NCI-H2227 (cell line): ENCODE measurements around the gene DCAF10.
"Not testable (repeated sequence)": the region's sequence is repeated elsewhere in the genome, so short reads cannot be mapped to it uniquely, and the experiment has no call there.

ENCODE experiments used
- DNase-seq: peaks from one replicate; lab custom pipeline; 2025; ENCODE audit not compliant: unreplicated experiment; lab: John Stamatoyannopoulos, UW

The DCAF10 gene

DNA sequence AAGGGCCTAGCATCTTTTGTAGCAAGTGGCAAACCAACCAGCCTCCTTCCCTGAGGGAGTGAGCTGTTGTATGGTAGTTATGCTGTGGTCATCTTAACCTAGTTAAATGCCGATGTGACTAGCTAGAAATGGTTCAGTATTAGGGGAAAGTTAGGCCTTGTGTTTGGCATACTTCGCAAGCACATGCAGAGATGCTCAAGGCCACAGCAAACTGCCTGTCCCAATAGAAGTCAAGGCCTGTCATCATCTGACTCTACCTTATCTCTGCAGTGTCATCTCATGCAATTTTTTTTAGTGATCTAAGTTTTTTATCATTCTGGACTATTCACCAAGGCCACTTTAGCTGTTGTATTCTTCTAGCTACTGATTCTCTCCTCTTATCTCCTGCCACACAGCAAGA, 10.5 kb upstream of the DCAF10 start:
- no peak for DNase-seq

DNA sequence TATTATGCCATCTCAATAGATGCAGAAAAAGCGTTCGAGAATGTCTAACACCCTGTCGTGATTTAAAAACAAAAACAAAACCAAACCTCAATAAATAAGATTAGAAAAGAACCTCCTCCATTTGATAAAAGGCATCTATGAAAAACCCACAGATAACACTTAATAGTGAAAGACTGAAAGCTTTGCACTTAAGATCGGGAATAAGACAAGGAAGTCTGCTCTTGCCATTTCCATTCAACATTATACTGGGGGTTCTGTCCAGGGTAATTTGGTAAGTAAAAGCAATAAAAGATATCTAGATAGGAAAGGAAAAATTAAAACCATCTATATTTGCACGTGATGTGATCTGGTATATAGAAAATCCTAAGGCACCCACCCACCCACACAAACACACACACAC, 8.5 kb upstream of the DCAF10 start:
- DNase-seq = no peak

DNA sequence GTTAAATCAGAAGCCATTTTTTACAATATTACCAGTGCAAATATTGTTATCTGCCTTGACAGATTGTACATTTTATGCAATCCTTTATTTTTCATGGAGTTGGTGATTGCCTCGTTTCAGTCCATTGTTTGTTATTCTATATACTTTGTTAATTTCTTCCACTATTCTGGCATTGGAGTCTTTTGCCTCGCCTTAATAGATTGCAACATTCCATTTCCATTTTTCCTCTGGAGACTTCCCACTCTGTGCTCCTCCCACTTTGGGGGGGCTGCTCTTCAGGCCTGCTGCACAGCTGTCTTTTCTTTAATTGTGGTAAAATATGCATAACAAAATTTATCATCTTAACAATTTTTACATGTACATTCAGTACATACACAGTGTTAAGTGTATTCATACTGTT, 4.4 kb upstream of the DCAF10 start:
- no peak for DNase-seq

DNA sequence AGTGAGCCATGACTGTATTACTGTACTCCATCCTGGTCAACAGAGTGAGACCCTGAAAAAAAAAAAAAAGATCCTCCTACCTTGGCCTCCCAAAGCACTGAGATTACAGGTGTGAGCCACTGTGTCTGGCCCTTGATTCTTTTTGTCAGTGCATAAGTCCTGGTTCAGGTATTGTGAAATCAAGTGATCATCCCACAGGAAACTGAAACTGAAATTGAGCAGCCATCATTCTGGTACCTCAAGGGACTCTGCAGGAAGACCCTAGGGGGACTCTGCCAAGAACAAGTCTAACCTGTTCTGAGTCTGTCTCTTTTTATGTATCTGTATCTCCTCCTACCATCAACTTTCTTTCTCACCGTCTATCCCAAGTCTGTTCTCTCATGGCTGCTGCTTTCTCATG, 1.9 kb upstream of the DCAF10 start:
- DNase-seq = no peak

DNA sequence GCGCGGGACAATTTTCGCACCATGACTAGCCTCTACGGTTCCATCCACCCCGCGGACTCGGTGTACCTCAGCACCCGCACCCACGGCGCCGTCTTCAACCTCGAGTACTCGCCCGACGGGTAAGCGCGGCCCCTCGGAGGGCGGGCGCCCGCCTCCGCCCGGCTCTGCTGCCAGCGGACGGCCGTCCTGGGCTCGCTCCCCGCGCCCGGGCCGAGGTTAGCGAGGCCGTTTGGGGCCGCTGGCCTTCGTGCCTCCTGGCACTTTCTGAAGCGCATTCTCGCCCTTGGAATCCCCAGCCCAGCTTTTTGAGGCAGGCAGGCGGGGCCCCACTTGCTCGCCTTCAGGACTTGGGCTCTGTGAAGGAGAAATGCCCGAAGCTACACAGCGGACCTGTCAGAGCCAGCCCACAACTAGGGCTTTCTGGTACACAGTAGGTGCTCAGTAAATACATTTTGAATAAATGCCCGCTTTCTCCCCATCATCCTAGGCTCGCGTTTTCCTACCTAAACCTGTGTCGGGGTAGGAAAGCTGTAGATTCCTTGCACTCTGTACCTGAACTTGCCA, 772 bp downstream of the DCAF10 start:
- no peak for DNase-seq

DNA sequence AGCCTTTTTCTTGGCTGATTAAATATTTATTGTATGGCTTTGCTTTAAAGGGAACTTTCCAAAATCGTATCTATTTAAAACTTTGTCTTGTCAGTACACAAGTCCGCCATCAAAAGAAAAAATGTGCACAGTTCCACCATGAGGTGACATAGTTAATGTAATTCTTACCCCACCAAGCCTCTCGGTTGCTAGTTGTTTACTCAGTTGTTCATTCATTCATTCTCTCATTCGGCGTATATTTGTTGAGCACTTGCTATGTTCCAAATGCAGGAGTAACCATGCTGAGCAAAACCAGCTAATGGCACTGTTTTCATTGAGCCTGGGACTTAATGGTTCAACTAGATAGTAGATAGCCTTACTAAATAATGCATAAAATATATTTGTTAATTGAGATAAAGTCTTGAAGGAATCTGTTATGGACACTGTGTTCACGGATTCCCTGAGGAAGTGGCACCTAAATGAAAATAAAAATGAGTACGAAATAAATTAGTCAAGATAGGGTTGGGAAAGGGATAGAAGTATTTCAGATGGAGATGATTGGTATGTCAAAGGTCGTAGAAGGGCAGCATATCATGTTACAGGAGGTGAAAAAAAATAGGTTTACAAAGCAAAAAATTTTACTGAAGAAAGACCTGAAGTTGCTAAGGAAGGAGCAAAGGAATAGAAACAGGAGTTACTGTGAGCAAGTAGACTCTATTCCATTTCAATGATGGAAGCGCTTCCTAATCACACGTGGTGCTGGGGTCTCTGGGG, 1.5 kb downstream of the DCAF10 start:
- DNase-seq = no peak

DNA sequence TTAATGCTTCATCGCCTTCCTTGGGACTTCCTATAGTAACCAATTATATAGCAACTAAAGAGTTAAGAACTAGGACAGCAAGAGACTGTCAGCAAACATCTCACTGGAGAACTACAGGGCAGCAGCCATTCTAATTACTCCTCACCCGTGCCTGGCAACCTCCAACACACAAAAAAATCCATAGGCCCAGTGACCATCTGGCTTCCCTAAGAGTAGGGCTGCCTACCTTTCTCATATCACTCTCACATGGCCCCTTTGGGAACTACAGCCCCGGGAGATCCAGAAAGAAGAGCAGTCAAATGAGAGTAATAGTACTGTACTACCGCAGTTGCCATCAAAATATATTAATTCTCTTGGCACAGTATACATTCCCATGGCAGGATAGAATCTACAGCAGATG, 5.7 kb downstream of the DCAF10 start:
- peak; percentile 27 for DNase-seq

DNA sequence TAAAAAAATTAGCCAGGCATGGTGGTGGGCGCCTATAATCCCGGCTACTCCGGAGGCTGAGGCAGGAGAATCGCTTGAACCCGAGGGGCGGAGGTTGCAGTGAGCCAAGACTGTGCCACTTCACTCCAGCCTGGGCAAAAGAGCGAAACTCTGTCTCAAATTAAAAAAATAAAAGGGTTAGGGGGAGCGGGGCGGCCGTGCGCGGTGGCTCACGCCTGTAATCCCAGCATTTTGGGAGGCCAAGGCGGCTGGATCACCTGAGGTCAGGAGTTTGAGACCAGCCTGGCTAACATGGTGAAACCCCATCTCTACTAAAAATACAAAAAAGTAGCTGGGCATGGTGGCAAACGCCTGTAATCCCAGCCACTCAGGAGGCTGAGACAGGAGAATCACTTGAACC, 9.1 kb downstream of the DCAF10 start:
- not testable (repeated sequence) for DNase-seq

DNA sequence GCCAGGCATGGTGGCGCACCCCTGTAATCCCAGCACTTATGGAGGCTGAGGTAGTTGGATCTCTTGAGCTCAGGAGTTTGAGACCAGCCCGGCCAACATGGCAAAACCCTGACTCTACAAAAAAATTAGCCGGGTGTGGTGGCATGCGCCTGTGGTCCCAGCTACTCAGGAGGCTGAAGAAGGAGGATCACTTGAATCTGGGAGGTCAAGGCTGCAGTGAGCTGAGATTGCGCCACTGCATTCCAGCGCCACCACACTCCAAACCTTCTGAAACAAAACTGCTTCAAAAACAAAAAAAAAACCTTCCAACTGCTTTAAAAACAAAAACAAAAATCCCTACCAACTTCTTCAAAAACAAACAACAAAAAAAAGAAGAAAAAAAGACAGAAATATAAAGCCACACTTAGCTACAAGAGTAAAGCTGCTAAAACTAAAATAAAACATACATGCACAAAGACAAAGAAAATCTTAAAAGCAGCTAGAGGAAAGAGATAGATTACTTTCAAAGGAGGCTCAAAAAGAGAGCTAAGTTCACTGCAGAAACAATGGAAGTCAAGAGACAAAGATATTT, 11.4 kb downstream of the DCAF10 start:
- DNase-seq = no peak

DNA sequence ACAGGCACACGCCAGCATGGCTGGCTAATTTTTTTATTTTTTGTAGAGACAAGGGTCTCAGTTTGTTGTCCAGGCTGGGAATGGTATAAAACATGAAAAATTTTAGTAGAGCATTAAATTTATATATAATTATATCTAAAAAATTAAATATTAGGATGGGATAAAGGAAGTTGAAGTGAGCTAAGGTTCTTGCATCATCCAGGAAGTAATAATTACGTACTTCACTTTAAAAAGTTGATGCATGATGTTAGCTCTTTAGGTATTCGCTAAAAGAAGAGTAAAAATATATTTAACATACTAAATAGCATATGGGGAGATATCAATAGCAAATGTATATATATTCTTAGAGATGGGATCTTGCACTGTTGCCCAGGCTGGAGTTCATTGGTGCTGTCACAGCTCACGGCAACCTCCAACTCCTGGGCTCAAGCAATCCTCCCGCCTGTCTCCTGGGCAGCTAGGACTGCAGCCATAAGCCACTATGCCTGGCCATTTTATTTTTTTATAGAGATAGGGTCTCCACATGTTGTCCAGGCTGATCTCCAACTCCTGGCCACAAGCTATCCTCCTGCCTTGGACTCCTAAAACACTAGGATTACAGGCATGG, 12.3 kb downstream of the DCAF10 start:
- no peak for DNase-seq

DNA sequence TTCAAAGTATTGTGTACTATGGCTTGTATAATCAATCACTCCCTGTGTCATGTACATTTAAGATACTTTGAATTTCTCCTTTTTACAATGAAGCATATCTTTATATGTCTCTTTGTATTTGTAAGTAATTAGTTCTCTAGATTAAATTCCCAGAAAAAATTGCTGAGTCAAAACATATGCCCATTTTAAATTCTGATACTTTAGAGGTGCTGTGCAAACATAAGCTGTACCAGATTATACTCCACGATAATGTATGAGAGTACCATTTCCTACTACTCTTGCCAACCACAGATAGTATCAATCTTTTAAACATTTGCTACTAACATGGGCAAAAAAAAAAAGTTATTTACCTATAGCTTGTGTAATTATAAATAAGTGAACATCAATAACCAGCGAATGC, 18.3 kb downstream of the DCAF10 start:
- DNase-seq = no peak

DNA sequence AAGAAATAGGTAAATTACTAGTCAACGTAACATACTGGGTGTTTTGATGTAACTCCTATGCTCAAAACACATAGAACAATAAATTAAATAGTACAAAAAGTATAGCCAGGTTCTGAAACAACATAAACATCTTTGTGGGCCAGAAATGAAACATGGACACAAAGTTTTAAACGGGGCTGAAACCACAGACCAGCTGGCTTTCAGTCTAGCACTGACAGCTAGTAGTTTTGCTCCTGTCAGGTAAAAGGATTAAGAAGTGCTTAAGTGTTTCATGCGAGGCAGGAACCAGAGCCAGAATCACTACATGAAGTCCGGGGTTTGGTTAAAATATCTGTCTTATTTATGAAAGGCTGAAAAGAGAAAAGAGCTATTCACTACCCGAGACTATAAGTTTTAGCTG, 19.5 kb downstream of the DCAF10 start:
- DNase-seq = no peak

DNA sequence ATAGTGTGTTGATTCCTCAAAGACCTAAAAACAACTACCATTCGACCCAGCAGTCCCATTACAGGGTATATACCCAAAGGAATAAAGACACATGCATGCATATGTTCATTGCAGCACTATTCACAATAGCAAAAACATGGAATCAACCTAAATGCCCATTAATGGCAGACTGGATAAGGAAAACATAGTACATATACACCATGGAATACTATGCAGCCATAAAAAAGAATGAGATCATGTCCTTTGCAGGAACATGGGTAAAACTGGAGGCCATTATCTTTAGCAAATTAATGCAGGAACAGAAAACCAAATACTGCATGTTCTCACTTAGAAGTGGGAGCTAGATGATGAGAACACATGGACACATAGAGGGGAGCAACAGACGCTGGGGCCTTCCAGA, 24.6 kb downstream of the DCAF10 start:
- not testable (repeated sequence) for DNase-seq

DNA sequence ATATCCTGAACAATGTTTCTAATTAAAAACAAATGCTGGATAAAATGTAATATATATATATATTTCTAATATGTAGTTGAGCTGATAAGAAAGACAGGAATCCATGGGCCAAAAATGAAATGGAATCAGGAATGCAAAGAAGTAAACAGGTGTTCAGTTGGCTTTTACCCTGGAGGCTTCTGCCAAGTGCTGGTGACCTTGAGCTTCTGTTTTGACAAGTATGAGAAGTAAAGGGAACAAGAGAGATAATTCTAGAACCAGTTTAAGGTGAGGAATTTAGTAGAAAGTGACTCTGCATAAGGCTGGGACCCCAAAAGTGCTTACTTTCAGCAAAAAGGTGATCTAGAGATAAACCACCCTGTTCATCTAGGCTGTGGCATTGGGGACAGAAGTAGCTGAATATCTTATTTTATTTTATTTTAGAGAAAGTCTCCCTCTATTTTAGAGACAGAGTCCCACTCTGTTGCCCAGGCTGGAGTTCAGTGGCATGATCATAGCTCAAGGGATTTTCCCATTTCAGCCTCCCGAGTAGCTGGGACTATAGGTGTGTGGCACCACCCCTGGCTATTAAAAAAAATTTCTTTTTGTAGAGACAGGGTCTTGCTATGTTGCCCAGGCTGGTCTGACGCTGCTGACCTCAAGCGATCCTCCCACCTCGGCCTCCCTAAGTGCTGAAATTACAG, 27.0 kb downstream of the DCAF10 start:
- DNase-seq = no peak

DNA sequence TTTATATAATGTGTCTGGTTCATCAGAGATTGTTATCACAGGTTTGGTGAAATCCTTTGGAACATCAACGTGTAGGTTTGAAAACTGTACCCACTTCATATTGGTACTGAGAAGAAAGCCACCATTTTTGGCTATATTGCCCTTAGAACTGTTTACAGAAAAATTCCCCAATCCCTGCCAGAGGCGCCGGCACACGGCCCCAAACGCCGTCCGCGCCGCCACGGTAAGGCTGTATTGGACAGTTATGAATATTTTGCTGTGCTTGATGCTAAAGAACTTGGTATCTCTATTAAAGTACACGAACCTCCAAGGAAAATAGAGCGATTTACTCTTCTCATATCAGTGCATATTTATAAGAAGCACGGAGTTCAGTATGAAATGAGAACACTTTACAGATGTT, 35.2 kb downstream of the DCAF10 start:
- no peak for DNase-seq

DNA sequence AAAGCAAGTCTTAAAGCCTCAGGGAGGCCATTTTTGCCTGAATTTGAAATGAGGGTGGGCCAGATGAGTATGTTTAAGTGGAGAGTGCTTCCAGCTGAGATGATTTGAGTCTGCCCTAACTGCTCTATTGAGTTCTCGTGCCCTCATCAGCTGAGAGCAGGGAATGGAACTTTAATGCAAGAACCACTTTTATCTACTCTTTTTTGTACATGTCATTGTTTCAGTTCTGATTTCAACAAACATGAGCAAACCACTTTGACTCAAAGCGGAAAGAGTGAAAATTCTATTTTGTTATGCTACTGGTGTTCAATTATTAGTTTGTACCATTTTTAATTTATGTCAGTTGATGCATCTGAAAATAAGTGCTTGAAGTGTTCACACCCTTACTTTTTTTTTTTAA, 35.8 kb downstream of the DCAF10 start:
- peak; percentile 11 for DNase-seq

DNA sequence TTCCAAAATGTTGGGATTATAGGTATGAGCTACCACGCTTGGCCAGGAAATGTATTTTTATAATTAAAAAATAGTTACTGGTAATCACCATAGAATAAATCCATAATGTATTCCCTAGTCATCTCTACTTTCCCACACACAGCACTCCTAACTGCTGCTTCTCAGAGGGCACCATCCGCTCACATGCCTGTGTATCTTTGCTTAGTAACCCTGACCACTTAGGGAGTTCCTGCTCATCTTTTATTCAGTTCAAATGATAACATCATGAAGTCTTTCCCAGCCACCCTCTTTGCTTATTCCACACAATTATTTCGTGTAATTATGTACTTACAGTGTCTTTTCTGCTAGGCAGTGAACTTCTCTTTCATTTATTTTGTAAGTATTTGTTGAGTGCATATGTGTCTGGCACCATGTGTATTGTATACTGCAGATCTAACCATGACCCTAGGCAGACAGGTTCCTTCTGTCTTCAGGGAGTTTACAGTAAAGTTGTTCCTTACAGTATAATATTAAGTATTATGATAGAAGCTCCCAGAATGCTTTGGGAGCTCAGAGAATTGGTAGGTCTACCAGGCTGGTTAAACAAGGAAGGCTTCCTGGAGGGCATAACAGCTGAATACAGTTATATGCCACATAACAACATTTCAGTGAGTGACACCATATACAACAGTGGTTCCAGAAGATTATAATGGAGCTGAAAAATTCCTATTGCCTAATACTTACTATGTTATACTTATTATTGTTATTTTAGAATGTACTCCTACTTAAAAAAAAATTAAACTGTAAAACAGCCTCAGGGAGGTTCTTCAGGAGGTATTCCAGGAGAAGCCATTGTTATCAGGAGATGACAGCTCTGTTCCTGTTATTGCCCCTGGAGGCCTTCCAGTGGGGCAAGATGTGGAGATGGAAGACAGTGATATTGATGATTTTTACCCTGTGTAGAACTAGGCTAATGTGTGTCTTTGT, 39.2 kb downstream of the DCAF10 start:
- no peak for DNase-seq

DNA sequence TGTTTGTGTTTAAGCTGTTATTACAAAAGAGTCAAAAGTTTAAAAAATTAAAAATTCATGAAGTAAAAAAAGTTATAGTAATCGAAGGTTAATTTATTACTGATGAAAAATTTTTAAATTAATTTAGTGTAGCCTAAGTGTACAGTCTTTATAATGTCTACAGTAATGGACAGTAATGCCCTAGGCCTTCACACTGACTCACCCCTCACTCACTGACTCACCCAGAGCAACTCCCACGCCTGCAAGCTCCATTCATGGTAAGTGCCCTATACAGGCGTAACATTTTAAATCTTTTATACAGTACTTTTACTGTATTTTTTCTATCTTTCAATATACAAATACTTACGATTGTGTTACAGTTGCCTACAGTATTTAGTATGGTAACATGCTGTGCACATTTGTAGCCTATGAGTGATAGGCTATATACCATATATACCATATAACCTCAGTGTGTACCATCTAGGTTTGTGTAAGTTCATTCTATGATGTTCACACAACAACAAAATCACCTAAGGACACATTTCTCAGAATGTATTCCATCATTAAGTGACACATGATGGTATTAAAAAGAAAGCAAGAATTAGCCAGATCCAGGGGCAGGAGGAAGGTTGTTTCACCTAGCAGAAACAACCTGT, 40.1 kb downstream of the DCAF10 start:
- DNase-seq = no peak

DNA sequence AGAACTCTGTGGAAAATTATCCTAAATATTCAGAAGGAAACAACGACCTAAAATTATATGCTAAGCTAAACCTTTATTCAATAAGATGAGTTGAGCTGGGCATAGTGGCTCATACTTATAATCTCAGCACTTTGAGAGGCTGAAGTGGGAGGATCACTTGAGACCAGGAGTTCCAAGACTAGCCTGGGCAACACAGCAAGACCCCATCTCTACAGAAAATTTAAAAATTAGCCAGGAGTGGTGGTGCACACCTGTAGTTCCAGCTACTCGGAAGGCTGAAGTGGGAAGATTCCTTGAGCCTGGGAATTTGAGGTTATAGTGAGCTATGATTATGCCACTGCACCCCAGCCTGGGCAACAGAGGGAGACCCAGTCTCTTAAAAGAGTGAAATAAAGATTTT, 51.6 kb downstream of the DCAF10 start:
- DNase-seq = no peak

DNA sequence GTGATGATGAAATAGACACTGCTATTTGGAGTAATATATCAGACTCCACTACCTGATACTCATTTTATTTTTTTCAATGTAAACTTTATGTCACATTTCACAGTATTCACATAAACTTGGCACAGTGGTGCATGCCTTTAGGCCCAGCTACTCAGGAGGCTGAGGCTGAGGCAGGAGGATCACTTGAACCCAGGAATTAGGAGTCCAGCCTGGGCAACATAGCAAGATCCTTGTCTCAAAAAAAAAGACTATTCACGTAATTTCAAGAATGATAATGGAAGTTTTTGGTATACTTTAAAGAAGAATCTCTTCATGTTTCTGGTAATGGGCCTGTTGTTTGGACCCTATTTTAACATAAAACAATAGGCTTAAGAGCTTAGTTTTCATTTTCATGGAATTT, 56.0 kb downstream of the DCAF10 start:
- no peak for DNase-seq
